Liver (tissue), 9 donors: ENCODE data around the gene UNC93A. TPM values are rescaled to one million over a fixed set of nuclear protein-coding genes. Genes with fewer than 3 reads are reported as not detected.
"Not testable (repeated sequence)": the region's sequence is repeated elsewhere in the genome, so short reads cannot be mapped to it uniquely, and the experiment has no call there.

Source experiments
- DNase-seq: peaks from one replicate; pipeline ENCODE4 v3.0.0-alpha.2; 2017; ENCODE audit warnings: low spot score
- H3K27ac ChIP-seq, 2 donors: one replicate each; pipeline ENCODE4 v1.7.0; 2013; ENCODE audit warnings: inconsistent platforms in 2 of 2, low read length in 2 of 2, control low read depth in 1 of 2, low read depth in 1 of 2, mild to moderate bottlenecking in 1 of 2
- H3K27me3 ChIP-seq, 4 donors: one replicate each; pipeline versions ENCODE4 v1.6.1 to v1.7.0; 2013; ENCODE audit warnings: low read length in 3 of 4, inconsistent platforms in 1 of 4, mild to moderate bottlenecking in 1 of 4, moderate library complexity in 1 of 4; ENCODE audit not compliant: control insufficient read depth in 4 of 4, insufficient read depth in 4 of 4
- H3K36me3 ChIP-seq, 4 donors: one replicate each; pipeline versions ENCODE4 v1.6.1 to v1.7.0; 2013; ENCODE audit warnings: low read length in 3 of 4, mild to moderate bottlenecking in 3 of 4, low read depth in 1 of 4, moderate library complexity in 1 of 4; ENCODE audit not compliant: control insufficient read depth in 4 of 4, insufficient read depth in 3 of 4
- H3K4me1 ChIP-seq, 4 donors: one replicate each; pipeline versions ENCODE4 v1.6.1 to v1.7.0; 2013; ENCODE audit warnings: low read length in 3 of 4, mild to moderate bottlenecking in 3 of 4, moderate library complexity in 1 of 4; ENCODE audit not compliant: control insufficient read depth in 4 of 4, insufficient read depth in 4 of 4
- H3K4me3 ChIP-seq, 3 donors: one replicate each; pipeline versions ENCODE4 v1.6.1 to v1.7.0; 2013; ENCODE audit warnings: low read length in 3 of 3, control low read depth in 1 of 3, low read depth in 1 of 3, mild to moderate bottlenecking in 1 of 3
- H3K9ac ChIP-seq, 2 donors: one replicate each; pipeline ENCODE4 v1.7.0; 2013; ENCODE audit warnings: low read length in 2 of 2, mild to moderate bottlenecking in 2 of 2, moderate library complexity in 2 of 2, control low read depth in 1 of 2, low read depth in 1 of 2
- H3K9me3 ChIP-seq, 4 donors: one replicate each; pipeline versions ENCODE4 v1.6.1 to v1.7.0; 2013; ENCODE audit warnings: low read length in 3 of 4; ENCODE audit not compliant: control insufficient read depth in 4 of 4
- EGR1 ChIP-seq, 2 donors: IDR thresholded peaks; 2 replicates each; pipeline ENCODE4 v1.6.1; 2016 to 2018; ENCODE audit warnings: antibody characterized with exemption in 2 of 2, low read depth in 2 of 2
- FOXA1 ChIP-seq: IDR thresholded peaks from 2 replicates; pipeline ENCODE4 v1.6.1; 2016; ENCODE audit warnings: antibody characterized with exemption
- FOXA2 ChIP-seq: IDR thresholded peaks from 2 replicates; pipeline ENCODE4 v1.6.1; 2016; ENCODE audit warnings: antibody characterized with exemption
- HNF4A ChIP-seq, 2 donors: conservative IDR thresholded peaks; 2 replicates each; pipeline ENCODE4 v1.6.1; 2016; ENCODE audit warnings: antibody characterized with exemption in 2 of 2, mild to moderate bottlenecking in 2 of 2
- HNF4G ChIP-seq: IDR thresholded peaks from 2 replicates; pipeline ENCODE4 v1.6.1; 2016; ENCODE audit warnings: antibody characterized with exemption
- JUND ChIP-seq, 2 donors: IDR thresholded peaks; 2 replicates each; pipeline ENCODE4 v1.6.1; 2016; ENCODE audit warnings: antibody characterized with exemption in 2 of 2
- NR2F2 ChIP-seq: IDR thresholded peaks from 2 replicates; pipeline ENCODE4 v1.6.1; 2016; ENCODE audit warnings: antibody characterized with exemption
- RXRA ChIP-seq, 2 donors: IDR thresholded peaks; 2 replicates each; pipeline ENCODE4 v1.6.1; 2017 to 2018; ENCODE audit warnings: antibody characterized with exemption in 2 of 2, mild to moderate bottlenecking in 1 of 2
- SP1 ChIP-seq: IDR thresholded peaks from 2 replicates; pipeline ENCODE4 v1.6.1; 2018; ENCODE audit warnings: antibody characterized with exemption, mild to moderate bottlenecking
- YY1 ChIP-seq: IDR thresholded peaks from 2 replicates; pipeline ENCODE4 v1.6.1; 2016; ENCODE audit warnings: antibody characterized with exemption, mild to moderate bottlenecking
- WGBS: extraction: QIAGEN DNeasy Blood & Tissue Kit; methylation state at CpG from one replicate; pipeline ENCODE4 v1.1.7; 2013; 5-methylcytosine and 5-hydroxymethylcytosine counted together
- polyA plus RNA-seq, 2 donors: library from polyadenylated mRNA; stranded (reverse) in 1 of 2; unstranded in 1 of 2; fragments of 200-250 nt in 1 of 2; fragments of >200 nt in 1 of 2; fragmentation: Nextera tagmentation in 1 of 2; extraction: Ambion mirVana in 1 of 2; gene quantifications; one replicate each; pipeline versions ENCODE4 v1.2.1 to v1.2.3, GENCODE V29; 2013 to 2015
- total RNA-seq, 2 donors: library from RNA; depleted of rRNA; stranded (reverse); fragments of >200 nt; gene quantifications; one replicate each; pipeline ENCODE4 v1.2.3, GENCODE V29; 2014
- TF ChIP-seq, protein P1 (sequence below): IDR thresholded peaks from 2 replicates; pipeline ENCODE4 v1.6.1; 2016; ENCODE audit warnings: antibody characterized with exemption
- TF ChIP-seq, protein P2 (sequence below): IDR thresholded peaks from 2 replicates; pipeline ENCODE4 v1.6.1; 2016; ENCODE audit warnings: antibody characterized with exemption, mild to moderate bottlenecking
- TF ChIP-seq, protein P3 (sequence below): IDR thresholded peaks from 2 replicates; pipeline ENCODE4 v1.6.1; 2016; ENCODE audit warnings: antibody characterized with exemption
- TF ChIP-seq, protein P4 (sequence below): fragments of 150-350 bp; IDR thresholded peaks from 2 replicates; pipeline ENCODE4 v1.5.1; 2017; ENCODE audit warnings: improper control_type of control experiment, low read depth, low read length; ENCODE audit not compliant: missing input control
- donor health status: healthy.
- donor health status: healthy.
- donor health status: healthy.
- donor health status: healthy.
- donor health status: healthy.

Gene UNC93A
- total and polyA plus RNA-seq, 4 donors = 0.79 to 14.0 (median 4.6) TPM

DNA sequence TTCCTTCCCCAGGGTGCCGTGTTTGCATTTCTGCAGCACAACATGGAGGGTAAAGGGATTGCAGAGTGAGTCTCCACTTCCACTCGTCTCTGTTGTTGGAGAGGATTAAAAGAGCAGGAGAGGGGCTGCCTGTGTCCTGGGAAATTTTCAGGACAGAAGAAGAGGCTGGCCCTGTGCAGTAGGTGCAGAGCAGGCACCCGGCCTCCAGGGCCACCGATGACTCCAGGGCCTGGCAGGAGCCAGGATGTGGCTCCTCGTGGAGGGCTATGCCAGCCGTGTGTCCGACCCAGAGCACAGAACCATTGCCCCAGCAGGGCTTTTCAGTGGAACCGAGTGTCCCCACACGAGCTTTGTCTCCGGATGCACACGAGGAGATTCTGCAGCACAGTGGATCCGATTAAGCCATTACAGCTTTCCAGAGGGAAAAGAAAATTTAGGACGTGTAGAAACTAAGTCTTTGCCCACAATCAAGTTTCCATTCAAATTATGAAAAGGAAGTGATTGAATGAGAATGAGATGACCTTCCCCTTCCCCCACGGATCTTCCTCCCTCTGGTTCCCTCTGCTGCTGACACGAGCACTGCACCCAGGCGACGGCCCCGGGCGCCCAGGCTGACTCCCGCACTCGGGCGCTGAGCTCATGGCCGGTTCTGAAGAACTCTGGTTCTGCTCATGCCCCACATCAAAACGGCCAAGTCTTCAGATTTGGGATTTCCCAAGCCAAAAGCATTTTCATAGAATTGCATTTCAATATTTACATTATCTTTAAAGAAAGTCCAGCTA is 43.1 kb upstream of the UNC93A start:
- H3K9me3 ChIP-seq = no peaks in the 10 kb centered on the region
- peak; percentile 26 for DNase-seq
- no peak for TF ChIP-seq HNF4A (conservative IDR thresholded peaks at IDR 0.05)
- TF ChIP-seq, protein P1, sequence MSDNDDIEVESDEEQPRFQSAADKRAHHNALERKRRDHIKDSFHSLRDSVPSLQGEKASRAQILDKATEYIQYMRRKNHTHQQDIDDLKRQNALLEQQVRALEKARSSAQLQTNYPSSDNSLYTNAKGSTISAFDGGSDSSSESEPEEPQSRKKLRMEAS = no peak
- TF ChIP-seq, protein P2, sequence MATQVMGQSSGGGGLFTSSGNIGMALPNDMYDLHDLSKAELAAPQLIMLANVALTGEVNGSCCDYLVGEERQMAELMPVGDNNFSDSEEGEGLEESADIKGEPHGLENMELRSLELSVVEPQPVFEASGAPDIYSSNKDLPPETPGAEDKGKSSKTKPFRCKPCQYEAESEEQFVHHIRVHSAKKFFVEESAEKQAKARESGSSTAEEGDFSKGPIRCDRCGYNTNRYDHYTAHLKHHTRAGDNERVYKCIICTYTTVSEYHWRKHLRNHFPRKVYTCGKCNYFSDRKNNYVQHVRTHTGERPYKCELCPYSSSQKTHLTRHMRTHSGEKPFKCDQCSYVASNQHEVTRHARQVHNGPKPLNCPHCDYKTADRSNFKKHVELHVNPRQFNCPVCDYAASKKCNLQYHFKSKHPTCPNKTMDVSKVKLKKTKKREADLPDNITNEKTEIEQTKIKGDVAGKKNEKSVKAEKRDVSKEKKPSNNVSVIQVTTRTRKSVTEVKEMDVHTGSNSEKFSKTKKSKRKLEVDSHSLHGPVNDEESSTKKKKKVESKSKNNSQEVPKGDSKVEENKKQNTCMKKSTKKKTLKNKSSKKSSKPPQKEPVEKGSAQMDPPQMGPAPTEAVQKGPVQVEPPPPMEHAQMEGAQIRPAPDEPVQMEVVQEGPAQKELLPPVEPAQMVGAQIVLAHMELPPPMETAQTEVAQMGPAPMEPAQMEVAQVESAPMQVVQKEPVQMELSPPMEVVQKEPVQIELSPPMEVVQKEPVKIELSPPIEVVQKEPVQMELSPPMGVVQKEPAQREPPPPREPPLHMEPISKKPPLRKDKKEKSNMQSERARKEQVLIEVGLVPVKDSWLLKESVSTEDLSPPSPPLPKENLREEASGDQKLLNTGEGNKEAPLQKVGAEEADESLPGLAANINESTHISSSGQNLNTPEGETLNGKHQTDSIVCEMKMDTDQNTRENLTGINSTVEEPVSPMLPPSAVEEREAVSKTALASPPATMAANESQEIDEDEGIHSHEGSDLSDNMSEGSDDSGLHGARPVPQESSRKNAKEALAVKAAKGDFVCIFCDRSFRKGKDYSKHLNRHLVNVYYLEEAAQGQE = no peak
- no peak for TF ChIP-seq JUND (IDR thresholded peaks at IDR 0.05)
- no peak for TF ChIP-seq YY1
- TF ChIP-seq FOXA1 = no peak
- no peak for TF ChIP-seq SP1
- TF ChIP-seq FOXA2 = no peak

DNA sequence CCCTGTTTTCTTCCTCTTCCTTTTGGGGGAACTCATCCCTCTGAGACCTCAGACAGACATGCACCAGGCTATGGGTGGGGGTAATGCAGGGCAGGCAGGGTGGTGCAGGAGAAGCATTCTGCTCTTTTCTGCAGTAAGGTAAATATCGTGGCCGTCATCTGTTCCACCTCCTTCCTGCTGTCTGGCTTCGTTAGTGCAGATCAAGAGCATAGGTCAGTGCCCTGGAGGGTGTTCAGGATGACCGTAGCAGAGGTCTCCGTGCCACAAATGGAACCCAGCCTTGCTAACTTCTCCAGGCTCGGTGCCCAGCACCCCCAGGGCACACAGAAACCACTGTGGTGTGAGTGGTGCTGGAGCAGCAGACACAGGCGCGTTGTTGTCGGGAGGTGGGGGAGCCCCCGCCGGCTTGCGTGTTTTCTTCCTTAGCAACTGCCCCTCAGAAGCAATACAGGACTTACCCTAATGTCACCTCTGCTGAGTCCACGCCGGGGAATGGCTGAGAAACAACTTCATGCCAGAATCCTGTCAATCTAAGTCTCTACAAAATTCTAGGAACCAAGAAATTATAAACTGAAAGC is 42.1 kb upstream of the UNC93A start:
- H3K9ac ChIP-seq, H3K27me3 ChIP-seq, H3K4me1 ChIP-seq, DNase-seq, H3K36me3 ChIP-seq, H3K4me3 ChIP-seq, H3K9me3 ChIP-seq, H3K27ac ChIP-seq: not testable (repeated sequence)
- TF ChIP-seq RXRA (IDR thresholded peaks at IDR 0.05) = peak; percentile 20 to 73
- WGBS = 64% methylated on average over 14 of the region's 14 CpGs

More for the DNA sequence above, 43.1 kb upstream of the UNC93A start:
- no peaks in the 10 kb centered on the region for H3K36me3 ChIP-seq
- H3K9ac ChIP-seq = no peak overlapping the region
- WGBS = 84% methylated on average over 23 of the region's 24 CpGs
- H3K27ac ChIP-seq = no peak overlapping the region
- no peaks in the 10 kb centered on the region for H3K4me1 ChIP-seq
- no peaks in the 10 kb centered on the region for H3K27me3 ChIP-seq
- no peak overlapping the region for H3K4me3 ChIP-seq

DNA sequence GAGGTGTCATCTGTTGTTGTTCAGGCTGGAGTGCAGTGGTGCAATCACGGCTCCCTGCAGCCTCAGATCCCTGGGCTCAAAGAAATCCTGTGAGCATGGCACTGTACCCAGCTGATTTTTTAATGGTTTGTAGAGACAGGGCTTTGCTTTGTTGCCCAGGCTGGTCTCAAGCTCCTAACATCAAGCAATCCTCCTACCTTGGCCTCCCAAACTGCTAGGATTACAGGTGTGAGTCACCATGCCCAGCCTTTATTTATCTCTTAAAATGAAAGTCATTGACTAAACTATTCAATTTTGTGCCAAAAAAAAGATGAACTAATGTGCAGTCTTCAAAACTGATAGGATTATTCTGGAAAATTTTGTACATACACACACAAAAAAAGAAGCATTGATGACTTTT is 38.8 kb upstream of the UNC93A start:
- no peak for DNase-seq
- 100% methylated on average over 1 of the region's 1 CpG for WGBS
- H3K9ac ChIP-seq = no peak overlapping the region
- H3K4me1 ChIP-seq = no peaks in the 10 kb centered on the region
- H3K27ac ChIP-seq = no peak overlapping the region
- peaks cover 0 to 7% (median under 1%) of the 10 kb centered on the region in 4 donors for H3K9me3 ChIP-seq
- H3K4me3 ChIP-seq = no peak overlapping the region
- no peaks in the 10 kb centered on the region for H3K27me3 ChIP-seq
- H3K36me3 ChIP-seq = no peaks in the 10 kb centered on the region
- TF ChIP-seq EGR1 (IDR thresholded peaks at IDR 0.05; ENCODE audit: low read depth in 2 of 2) (no peak), JUND (IDR thresholded peaks at IDR 0.05) (no peak), YY1 (no peak), FOXA1 (no peak), NR2F2 (no peak), HNF4G (no peak)
- TF ChIP-seq, protein P2 = no peak
- TF ChIP-seq, protein P3, sequence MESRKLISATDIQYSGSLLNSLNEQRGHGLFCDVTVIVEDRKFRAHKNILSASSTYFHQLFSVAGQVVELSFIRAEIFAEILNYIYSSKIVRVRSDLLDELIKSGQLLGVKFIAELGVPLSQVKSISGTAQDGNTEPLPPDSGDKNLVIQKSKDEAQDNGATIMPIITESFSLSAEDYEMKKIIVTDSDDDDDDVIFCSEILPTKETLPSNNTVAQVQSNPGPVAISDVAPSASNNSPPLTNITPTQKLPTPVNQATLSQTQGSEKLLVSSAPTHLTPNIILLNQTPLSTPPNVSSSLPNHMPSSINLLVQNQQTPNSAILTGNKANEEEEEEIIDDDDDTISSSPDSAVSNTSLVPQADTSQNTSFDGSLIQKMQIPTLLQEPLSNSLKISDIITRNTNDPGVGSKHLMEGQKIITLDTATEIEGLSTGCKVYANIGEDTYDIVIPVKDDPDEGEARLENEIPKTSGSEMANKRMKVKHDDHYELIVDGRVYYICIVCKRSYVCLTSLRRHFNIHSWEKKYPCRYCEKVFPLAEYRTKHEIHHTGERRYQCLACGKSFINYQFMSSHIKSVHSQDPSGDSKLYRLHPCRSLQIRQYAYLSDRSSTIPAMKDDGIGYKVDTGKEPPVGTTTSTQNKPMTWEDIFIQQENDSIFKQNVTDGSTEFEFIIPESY = no peak
- TF ChIP-seq, protein P1 = no peak
- TF ChIP-seq, protein P4, sequence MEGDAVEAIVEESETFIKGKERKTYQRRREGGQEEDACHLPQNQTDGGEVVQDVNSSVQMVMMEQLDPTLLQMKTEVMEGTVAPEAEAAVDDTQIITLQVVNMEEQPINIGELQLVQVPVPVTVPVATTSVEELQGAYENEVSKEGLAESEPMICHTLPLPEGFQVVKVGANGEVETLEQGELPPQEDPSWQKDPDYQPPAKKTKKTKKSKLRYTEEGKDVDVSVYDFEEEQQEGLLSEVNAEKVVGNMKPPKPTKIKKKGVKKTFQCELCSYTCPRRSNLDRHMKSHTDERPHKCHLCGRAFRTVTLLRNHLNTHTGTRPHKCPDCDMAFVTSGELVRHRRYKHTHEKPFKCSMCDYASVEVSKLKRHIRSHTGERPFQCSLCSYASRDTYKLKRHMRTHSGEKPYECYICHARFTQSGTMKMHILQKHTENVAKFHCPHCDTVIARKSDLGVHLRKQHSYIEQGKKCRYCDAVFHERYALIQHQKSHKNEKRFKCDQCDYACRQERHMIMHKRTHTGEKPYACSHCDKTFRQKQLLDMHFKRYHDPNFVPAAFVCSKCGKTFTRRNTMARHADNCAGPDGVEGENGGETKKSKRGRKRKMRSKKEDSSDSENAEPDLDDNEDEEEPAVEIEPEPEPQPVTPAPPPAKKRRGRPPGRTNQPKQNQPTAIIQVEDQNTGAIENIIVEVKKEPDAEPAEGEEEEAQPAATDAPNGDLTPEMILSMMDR = no peak
